GM12878 (cell line): ENCODE results near the gene PSMD11. TPM values are rescaled to one million over a fixed set of nuclear protein-coding genes. Genes with fewer than 3 reads are reported as not detected.

ENCODE experiments used
- CREB1 ChIP-seq: IDR thresholded peaks from 2 replicates; pipeline ENCODE4 v1.6.1; 2012; ENCODE audit warnings: low read depth, mild to moderate bottlenecking, inconsistent platforms
- ESRRA ChIP-seq: IDR thresholded peaks from 2 replicates; pipeline ENCODE4 v1.6.1; 2012; ENCODE audit warnings: mild to moderate bottlenecking, low read length, improper control_type of control experiment
- HDAC6 ChIP-seq: fragments of 200-600 bp; sonication (generic); IDR thresholded peaks from one replicate; pipeline ENCODE4 v1.8.0; 2017; ENCODE audit warnings: antibody characterized with exemption; ENCODE audit not compliant: unreplicated experiment
- JUND ChIP-seq: IDR thresholded peaks from 2 replicates; pipeline ENCODE4 v1.6.1; 2012; ENCODE audit warnings: low read depth, mild to moderate bottlenecking, low read length, improper control_type of control experiment, moderate library complexity
- NFYA ChIP-seq: IDR thresholded peaks from 2 replicates; pipeline ENCODE4 v1.6.1; 2011; ENCODE audit warnings: low read depth, mild to moderate bottlenecking, low read length, improper control_type of control experiment, borderline replicate concordance
- PKNOX1 ChIP-seq: fragments of 450-650 bp; IDR thresholded peaks from 2 replicates; pipeline ENCODE4 v1.6.1; 2016; ENCODE audit warnings: mild to moderate bottlenecking
- PML ChIP-seq: IDR thresholded peaks from 2 replicates; pipeline ENCODE4 v1.6.1; 2012; ENCODE audit warnings: low read length, inconsistent platforms
- POLR2AphosphoS2 ChIP-seq: IDR thresholded peaks from 2 replicates; pipeline ENCODE4 v1.6.1; 2011; ENCODE audit warnings: low read depth, mild to moderate bottlenecking, low read length, improper control_type of control experiment, moderate library complexity
- POU2F2 ChIP-seq: IDR thresholded peaks from 3 replicates; pipeline ENCODE4 v1.6.1; 2011; ENCODE audit warnings: low read depth, mild to moderate bottlenecking, low read length, borderline replicate concordance
- SMAD1 ChIP-seq: fragments of 450-650 bp; IDR thresholded peaks from 2 replicates; pipeline ENCODE4 v1.6.1; 2018; ENCODE audit warnings: mild to moderate bottlenecking, low read depth; ENCODE audit not compliant: partially characterized antibody
- SMAD5 ChIP-seq: IDR thresholded peaks from 2 replicates; pipeline ENCODE4 v1.6.1; 2016; ENCODE audit warnings: antibody characterized with exemption, low read depth
- TCF3 ChIP-seq: IDR thresholded peaks from 2 replicates; pipeline ENCODE4 v1.6.1; 2012; ENCODE audit warnings: low read depth, mild to moderate bottlenecking, low read length, borderline replicate concordance; ENCODE audit not compliant: insufficient read depth
- ZBED1 ChIP-seq: IDR thresholded peaks from 2 replicates; pipeline ENCODE4 v1.6.1; 2016; ENCODE audit warnings: borderline replicate concordance
- ZNF687 ChIP-seq: fragments of 450-650 bp; IDR thresholded peaks from 2 replicates; pipeline ENCODE4 v1.6.1; 2017; ENCODE audit warnings: mild to moderate bottlenecking, moderate library complexity
- polyA plus RNA-seq, 11 experiments: library from polyadenylated mRNA; depleted of rRNA in 4 of 11; unstranded in 6 of 11; stranded (reverse) in 5 of 11; fragments of >200 nt; fragmentation: Nextera tagmentation in 4 of 11; fragmentation: Illumina TruSeq in 1 of 11; extraction: Ambion mirVana in 4 of 11; extraction: Trizol in 1 of 11; gene quantifications; 1 replicate in 1 of 11; 2 replicates in 10 of 11; pipeline versions ENCODE4 v1.2.1 to v1.2.3, GENCODE V29; 2011 to 2016; ENCODE audit warnings: inconsistent platforms in 2 of 11, missing spikeins in 2 of 11, low read depth in 1 of 11
- total RNA-seq, 4 experiments: library from RNA; depleted of rRNA in 3 of 4; stranded (reverse); fragments of >200 nt in 3 of 4; fragmentation: Illumina TruSeq in 1 of 4; extraction: Trizol in 1 of 4; gene quantifications; 2 replicates each; pipeline versions ENCODE4 v1.2.1 to v1.2.3, GENCODE V29; 2013 to 2021
- TF ChIP-seq, protein P1 (sequence below): IDR thresholded peaks from 2 replicates; pipeline ENCODE4 v1.6.1; 2011; ENCODE audit warnings: borderline replicate concordance, low read depth, mild to moderate bottlenecking, moderate library complexity, low read length; ENCODE audit not compliant: insufficient read depth, poor library complexity, severe bottlenecking
- TF ChIP-seq, protein P2 (sequence below): IDR thresholded peaks from 2 replicates; pipeline ENCODE4 v1.6.1; 2012; ENCODE audit warnings: mild to moderate bottlenecking, low read depth, low read length

Gene PSMD11
- total and polyA plus RNA-seq, 10 of the 15 experiments (the other 5 are each of a cell fraction or from before 2014, with no cell fraction given), result 84.1 to 319 (median 120) TPM

DNA sequence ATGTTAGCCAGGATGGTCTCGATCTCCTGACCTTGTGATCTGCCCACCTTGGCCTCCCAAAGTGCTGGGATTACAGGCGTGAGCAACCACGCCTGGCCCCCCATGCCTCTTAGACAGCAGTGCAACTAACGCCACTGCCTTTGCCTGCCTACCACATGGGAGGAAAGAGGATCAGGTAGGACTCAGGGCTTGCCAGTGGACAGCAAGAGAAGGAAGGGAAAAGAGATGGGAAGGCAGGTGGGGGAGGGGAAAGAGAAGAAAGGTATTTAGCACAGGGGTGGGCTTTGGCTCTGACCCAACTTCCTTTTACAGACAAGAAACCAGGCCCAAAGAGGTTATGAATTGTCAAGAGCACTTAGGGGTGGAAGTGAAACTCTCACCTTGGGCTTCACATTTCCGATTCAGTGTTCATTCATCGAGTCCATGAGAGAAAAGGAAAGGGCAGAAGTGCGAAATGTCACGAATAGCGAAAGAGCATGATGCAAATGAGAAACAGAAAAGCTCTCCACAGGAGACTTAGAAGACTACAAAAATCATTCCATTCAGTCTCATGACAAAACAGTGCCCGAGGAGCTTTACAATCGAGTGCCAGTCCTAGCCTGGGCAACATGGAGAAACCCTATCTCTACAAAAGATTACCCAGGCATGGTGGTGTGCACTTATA, 78.8 kb downstream of the PSMD11 start (continued):
- TF ChIP-seq, protein P1, sequence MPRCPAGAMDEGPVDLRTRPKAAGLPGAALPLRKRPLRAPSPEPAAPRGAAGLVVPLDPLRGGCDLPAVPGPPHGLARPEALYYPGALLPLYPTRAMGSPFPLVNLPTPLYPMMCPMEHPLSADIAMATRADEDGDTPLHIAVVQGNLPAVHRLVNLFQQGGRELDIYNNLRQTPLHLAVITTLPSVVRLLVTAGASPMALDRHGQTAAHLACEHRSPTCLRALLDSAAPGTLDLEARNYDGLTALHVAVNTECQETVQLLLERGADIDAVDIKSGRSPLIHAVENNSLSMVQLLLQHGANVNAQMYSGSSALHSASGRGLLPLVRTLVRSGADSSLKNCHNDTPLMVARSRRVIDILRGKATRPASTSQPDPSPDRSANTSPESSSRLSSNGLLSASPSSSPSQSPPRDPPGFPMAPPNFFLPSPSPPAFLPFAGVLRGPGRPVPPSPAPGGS, result peak; percentile 96
- TF ChIP-seq PML (no peak; the same call in 1 of the 2 replicates), POU2F2 (peak; percentile 92), PKNOX1 (peak; percentile 43; the same call in 1 of the 2 replicates), ZBED1 (peak; percentile 90), CREB1 (peak; percentile 80), NFYA (no peak), ESRRA (0 out of 2 replicates have a peak, but pooled peaks have one; percentile 54), SMAD5 (peak; percentile 70; the same call in 1 of the 2 replicates), TCF3 (peak; percentile 94), ZNF687 (peak; percentile 93), POLR2AphosphoS2 (no peak), HDAC6 (no peak), JUND (no peak), SMAD1 (peak; percentile 99)
- TF ChIP-seq, protein P2, sequence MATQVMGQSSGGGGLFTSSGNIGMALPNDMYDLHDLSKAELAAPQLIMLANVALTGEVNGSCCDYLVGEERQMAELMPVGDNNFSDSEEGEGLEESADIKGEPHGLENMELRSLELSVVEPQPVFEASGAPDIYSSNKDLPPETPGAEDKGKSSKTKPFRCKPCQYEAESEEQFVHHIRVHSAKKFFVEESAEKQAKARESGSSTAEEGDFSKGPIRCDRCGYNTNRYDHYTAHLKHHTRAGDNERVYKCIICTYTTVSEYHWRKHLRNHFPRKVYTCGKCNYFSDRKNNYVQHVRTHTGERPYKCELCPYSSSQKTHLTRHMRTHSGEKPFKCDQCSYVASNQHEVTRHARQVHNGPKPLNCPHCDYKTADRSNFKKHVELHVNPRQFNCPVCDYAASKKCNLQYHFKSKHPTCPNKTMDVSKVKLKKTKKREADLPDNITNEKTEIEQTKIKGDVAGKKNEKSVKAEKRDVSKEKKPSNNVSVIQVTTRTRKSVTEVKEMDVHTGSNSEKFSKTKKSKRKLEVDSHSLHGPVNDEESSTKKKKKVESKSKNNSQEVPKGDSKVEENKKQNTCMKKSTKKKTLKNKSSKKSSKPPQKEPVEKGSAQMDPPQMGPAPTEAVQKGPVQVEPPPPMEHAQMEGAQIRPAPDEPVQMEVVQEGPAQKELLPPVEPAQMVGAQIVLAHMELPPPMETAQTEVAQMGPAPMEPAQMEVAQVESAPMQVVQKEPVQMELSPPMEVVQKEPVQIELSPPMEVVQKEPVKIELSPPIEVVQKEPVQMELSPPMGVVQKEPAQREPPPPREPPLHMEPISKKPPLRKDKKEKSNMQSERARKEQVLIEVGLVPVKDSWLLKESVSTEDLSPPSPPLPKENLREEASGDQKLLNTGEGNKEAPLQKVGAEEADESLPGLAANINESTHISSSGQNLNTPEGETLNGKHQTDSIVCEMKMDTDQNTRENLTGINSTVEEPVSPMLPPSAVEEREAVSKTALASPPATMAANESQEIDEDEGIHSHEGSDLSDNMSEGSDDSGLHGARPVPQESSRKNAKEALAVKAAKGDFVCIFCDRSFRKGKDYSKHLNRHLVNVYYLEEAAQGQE, result 0 out of 2 replicates have a peak, but pooled peaks have one; percentile 9
